NCI-H460 (cell line): Measurements from ENCODE around the gene OR6J1. TPM values are rescaled to one million over a fixed set of nuclear protein-coding genes. Genes with fewer than 3 reads are reported as not detected.
A peak's percentile ranks its signal among the peaks of the same experiment; 100 is the strongest.
"Not testable (repeated sequence)": the region's sequence is repeated elsewhere in the genome, so short reads cannot be mapped to it uniquely, and the experiment has no call there.

Experiments used
- DNase-seq: peaks from one replicate; pipeline ENCODE4 v3.0.0-alpha.2; 2016; ENCODE audit warnings: low read depth; ENCODE audit errors: extremely low read depth
- total RNA-seq: library from RNA; depleted of rRNA; stranded (reverse); fragments of >200 nt; shearing (Covaris generic); gene quantifications from 2 replicates; pipeline ENCODE4 v1.2.3, GENCODE V29; 2014

The OR6J1 gene
- total RNA-seq, 1 experiment from 2014 or later = not detected

DNA sequence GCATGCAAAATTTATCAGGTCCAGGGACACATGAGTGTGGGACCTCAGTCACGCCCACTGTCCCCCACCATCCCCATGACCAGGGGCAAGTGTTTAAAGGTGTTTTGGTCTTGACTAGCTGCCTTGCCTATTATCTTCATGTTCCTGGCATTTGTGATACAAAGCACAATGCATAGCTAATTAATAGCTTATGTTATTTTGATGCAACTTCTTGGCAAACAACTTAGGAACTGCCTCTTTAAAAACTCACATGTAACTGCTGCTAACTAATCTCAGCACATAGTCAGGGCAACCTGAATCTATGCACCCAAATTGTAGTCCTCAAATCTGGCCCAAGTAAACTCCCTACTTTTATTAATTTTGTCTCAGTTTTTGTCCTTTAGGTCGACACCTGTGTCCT is 7.4 kb upstream of the OR6J1 start:
- DNase-seq = no peak

DNA sequence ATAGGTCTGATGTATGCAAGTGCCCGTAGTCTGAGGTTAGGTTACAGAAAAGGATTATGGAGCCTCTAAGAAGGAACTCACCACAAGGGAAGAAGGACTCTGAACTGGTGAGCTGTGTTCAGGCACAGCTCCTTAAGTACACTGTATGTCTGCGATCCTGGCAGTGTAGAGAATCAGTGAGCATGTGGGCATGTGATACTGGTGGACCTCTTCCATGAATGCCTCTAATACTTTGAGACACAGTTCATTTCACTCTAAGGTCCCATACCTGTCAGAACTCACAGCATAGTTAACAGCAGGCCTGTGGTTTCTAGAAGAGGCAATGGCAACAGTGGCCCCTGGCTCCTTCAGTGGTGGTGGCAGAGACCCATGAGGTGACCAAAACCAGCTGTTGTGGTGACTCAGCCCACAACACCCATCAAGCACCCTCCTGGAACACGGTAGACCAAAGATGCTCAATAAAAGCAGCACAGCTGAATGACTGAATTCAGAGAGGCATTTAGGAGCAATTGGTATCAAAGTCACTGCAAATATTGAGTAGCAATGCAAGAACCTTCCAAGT is 6.9 kb upstream of the OR6J1 start:
- DNase-seq = peak; percentile 77

GRCh38 chr14:22650046-22650739 is 6.0 kb upstream of the OR6J1 start:
- DNase-seq = no peak

DNA sequence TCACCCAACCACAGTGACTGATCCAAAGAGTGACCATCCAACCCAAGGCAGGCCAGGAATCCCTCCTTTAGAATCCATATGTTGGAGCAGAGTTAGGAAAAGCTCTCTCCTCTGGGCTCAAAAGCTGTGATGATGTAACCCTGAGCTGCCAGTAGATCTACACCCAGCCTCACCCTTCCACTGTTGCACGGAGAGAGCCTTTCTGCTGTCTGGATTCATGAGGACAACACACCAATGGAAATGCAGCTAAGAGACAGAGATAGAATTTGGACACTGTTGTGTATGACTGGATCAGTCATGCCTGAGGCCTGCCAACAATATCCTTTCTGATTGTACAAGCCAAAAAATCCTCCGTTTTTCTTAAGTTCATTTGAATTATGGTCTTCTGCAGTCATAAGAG is 4.4 kb upstream of the OR6J1 start:
- DNase-seq = no peak

DNA sequence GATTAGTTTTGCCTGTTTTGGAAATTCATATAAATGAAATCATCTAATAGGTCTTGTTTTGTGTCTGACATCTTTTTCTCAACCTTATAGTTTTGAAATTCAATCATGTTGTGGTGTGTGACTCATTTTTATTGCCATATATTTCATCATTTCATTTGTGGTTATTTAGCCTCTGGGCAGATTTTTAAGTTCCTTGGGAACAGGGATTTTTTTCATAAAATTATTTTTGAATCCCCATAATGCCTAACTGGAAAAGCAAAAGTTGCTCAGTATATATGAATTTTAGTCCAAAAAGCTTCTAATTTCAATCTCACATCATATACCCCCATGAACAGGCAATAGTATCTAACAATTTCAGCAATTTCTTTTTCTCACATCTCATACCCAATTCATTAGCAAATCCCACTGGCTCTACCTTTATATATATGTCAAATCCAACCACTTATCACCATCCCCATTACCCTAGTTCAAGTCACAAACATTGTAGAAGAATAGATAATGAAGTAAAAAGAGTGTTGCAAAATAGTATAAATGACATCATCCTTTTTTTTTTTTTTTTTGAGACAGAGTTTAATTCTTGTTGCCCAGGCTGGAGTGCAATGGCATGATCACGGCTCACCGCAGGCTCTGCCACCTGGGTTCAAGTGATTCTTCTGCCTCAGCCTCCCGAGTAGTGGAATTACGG is 2.6 kb upstream of the OR6J1 start:
- peak; percentile 66 for DNase-seq

DNA sequence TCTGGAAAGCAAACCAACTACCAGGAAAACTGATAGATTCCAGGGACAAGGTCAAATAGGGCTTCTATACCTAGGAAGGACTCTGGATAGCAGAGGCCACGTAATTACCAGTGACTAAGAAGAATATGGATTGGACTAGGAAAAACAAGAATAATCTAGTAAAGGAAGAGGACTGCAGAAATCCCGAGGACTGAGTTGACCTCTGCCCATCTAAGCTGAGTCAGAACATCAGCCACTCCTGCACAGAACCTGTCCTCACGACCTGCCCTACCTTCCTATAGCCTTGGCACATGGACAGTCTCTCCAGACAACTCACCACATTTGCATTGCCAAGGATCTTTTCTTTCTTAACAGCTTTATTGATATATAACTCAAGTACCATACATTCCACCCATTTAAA is 2.3 kb downstream of the OR6J1 start:
- DNase-seq = no peak

- no peak for DNase-seq
Observed at GRCh38 chr14:22640192-22640591, 4.0 kb downstream of the OR6J1 start.

- DNase-seq = not testable (repeated sequence)
Observed at GRCh38 chr14:22635980-22636379, 8.2 kb downstream of the OR6J1 start.

- DNase-seq = no peak
Observed at GRCh38 chr14:22634233-22634900, 9.8 kb downstream of the OR6J1 start.

DNA sequence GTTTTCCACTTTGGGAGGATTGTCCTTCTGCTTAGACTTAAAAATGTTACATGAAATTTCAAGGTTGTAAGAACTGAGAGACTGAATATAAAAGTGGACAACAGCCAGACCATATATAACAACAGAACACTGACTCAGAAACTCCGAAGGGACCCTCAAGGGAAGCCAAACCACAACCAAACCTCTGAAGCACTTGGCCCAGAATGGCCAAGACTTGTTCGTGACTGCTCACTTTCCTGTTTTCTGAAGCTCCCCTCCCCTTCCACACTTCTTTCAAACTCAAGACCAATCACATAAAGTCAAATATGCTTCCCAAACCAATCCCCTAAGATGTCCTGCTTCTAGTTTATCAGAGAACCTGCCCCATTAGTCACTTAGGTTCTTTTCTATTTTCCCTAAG is 13.7 kb downstream of the OR6J1 start:
- DNase-seq = no peak

- no peak for DNase-seq
Observed at GRCh38 chr14:22630066-22630465, 14.1 kb downstream of the OR6J1 start.

- no peak for DNase-seq
Observed at GRCh38 chr14:22629361-22629760, 14.8 kb downstream of the OR6J1 start.

DNA sequence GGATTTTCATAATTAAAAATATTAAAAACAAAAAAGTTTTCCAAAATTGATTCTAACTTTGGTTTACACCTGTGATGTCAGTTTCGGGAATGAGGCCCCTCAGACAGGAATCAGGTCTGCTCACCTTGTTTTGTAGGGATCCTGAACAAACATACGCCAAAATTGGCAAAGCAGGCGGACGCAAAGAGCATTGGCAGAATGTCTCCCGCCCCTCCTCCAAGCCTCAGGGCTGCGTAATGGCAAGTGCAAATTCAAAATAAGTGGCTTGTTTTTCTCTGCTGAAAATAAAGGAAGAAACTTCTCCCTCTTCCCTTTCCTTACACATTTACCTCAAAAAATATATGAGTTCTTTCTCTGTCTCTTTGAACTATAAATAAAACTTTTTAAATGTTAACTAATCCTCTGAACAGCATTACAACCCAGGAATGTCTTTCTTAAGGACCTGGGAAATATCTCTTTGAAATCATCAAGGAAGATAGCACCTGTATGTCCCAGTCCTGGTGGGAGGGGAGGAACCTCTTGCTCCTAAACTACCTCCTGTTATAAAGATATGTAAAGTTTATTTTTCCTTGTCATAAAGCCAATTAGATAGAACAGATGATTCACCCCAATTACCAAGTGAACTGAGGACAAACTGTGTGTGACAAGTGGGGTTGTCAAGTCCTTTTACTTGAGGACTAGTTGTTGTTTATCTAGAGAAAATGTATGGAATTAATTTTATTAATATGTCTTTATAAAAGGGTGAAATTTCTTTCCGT is 16.5 kb downstream of the OR6J1 start:
- DNase-seq = no peak

- DNase-seq = no peak
Observed at GRCh38 chr14:22626590-22626989, 17.6 kb downstream of the OR6J1 start.

- DNase-seq = no peak
Observed at GRCh38 chr14:22623047-22623446, 21.1 kb downstream of the OR6J1 start.

GRCh38 chr14:22622255-22622654 is 21.9 kb downstream of the OR6J1 start:
- no peak for DNase-seq

DNA sequence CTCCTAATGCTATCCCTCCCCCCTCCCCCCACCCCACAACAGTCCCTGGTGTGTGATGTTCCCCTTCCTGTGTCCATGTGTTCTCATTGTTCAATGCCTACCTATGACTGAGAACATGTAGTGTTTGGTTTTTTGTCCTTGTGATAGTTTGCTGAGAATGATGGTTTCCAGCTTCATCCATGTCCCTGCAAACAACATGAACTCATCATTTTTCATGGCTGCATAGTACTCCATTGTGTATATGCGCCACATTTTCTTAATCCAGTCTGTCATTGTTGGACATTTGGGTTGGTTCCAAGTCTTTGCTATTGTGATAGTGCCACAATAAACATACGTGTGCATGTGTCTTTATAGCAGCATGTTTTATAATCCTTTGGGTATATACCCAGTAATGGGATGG is 28.4 kb downstream of the OR6J1 start:
- DNase-seq = not testable (repeated sequence)

DNA sequence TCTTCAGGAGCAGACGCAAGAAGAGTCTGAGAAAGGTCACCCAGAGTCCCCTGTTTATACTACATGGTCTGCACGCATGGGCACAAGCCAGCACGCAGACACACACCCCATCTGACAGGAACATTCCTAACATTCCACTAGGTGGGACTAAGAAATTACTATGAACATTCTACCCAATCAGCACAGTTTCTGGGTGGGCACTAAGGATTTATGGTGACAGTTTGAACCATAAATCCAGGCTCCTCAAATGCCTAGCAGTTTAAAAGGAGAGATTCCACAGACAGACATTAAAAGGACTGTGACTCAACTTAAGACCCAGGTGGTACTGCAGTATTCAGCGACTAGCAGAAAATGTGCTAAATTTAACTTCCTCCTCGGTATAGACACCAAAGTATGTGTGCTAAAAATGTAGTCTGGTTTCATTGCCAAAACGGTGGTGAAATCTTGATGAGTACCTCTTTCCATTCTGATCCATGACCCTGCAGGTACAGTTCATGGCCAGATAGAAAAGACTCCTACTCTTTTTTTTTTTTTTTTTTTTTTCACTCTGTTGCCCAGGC is 29.8 kb downstream of the OR6J1 start:
- DNase-seq = peak; percentile 59

GRCh38 chr14:22613736-22614239 is 30.4 kb downstream of the OR6J1 start:
- DNase-seq = no peak

- DNase-seq = no peak
Observed at GRCh38 chr14:22613106-22613695, 31.0 kb downstream of the OR6J1 start.
